Heart left ventricle (tissue), 13 donors: ENCODE measurements around the gene LSP1.

Experiments
- CTCF ChIP-seq, 12 donors: fragments of 200-600 bp; sonication (generic) in 4 of 12; IDR thresholded peaks; one replicate each; pipeline versions ENCODE4 v1.5.0 to v1.8.0; 2018 to 2022; ENCODE audit warnings: antibody characterized with exemption in 12 of 12, mild to moderate bottlenecking in 5 of 12
- POLR2A ChIP-seq, 2 donors: fragments of 450-650 bp; IDR thresholded peaks; one replicate each; pipeline ENCODE4 v1.6.1; 2017; ENCODE audit warnings: antibody characterized with exemption in 2 of 2, mild to moderate bottlenecking in 2 of 2, moderate library complexity in 2 of 2
- donor health status: ischemic (EF 13 %, LVEDD 7.1; RV severe dilation, severe dysfunction).
- donor health status: DM: no; HTN: yes; CAD: no.
- donor health status: DM: no; HTN: no; CAD: no.
- donor health status: ischemic (EF 25% LVEDD 6.9; RV normal size, moderate dysfunction).
- donor health status: ischemic (EF 25% LVEDD 5.7; RV mildly dilated, moderate dysfunction).
- donor health status: ischemic (EF 35%, LVEDD 5.7; RV mildly dilated, moderate dysfunction).
- donor health status: nonischemic (EF 11% LVEDD 7.7; RV severe dilation, severe dysfunction).
- donor health status: DM: yes; HTN: yes; CAD: no.
- donor health status: PGD.
- donor health status: ischemic (EF 29% LVEDD 5.4; RV normal size, mild dysfunction).
- donor health status: nonischemic (EF 23%, LVEDD 6.1; RV moderate dilation, normal function).

GRCh38 chr11:1848640-1849430 lies 4.0 kb upstream of the LSP1 start:
- no peak for TF ChIP-seq CTCF (IDR thresholded peaks at IDR 0.05)
- no peak for TF ChIP-seq POLR2A (IDR thresholded peaks at IDR 0.05)
